HEK293 (cell line): ENCODE data around the gene CLDN1.

Experiments
- CTCF ChIA-PET: fragments of 350-600 bp; formaldehyde crosslinking; extraction: SDS; loops from one replicate; lab custom pipeline; 2021; ENCODE audit warnings: antibody characterized with exemption; lab: Yijun Ruan, JAX
- POLR2A ChIA-PET: fragments of 300-600 bp; formaldehyde crosslinking; extraction: SDS; loops from one replicate; lab custom pipeline; 2020; ENCODE audit warnings: antibody characterized with exemption, inconsistent platforms; lab: Yijun Ruan, JAX
- H3K27ac ChIP-seq: fragments of 200-500 bp; sonication (Bioruptor generic); 2 replicates; pipeline ENCODE4 v1.5.1; 2014; ENCODE audit warnings: low read depth, low read length, control low read depth, inconsistent platforms; ENCODE audit errors: extremely low read depth
- H3K36me3 ChIP-seq, 2 experiments: fragments of 200-500 bp in 1 of 2; sonication (Bioruptor generic) in 1 of 2; 1 replicate in 1 of 2; 2 replicates in 1 of 2; pipeline ENCODE4 v1.5.1; 2014 to 2017; ENCODE audit warnings: inconsistent platforms in 2 of 2, low read length in 2 of 2; ENCODE audit not compliant: control insufficient read depth in 2 of 2, insufficient read depth in 1 of 2
- H3K4me1 ChIP-seq: fragments of 200-500 bp; sonication (Bioruptor generic); 2 replicates; pipeline ENCODE4 v1.5.1; 2014; ENCODE audit warnings: mild to moderate bottlenecking, low read length, inconsistent platforms; ENCODE audit not compliant: control insufficient read depth, insufficient read depth
- H3K4me3 ChIP-seq: 2 replicates; pipeline ENCODE4 v1.5.1; 2011; ENCODE audit warnings: low read depth, mild to moderate bottlenecking, control low read depth, low read length, moderate library complexity
- H3K9me3 ChIP-seq: fragments of 200-500 bp; sonication (Bioruptor generic); 2 replicates; pipeline ENCODE4 v1.5.1; 2014; ENCODE audit warnings: low read depth, low read length, inconsistent platforms; ENCODE audit not compliant: control insufficient read depth, insufficient read depth
- CTCF ChIP-seq: fragments of 450-650 bp; formaldehyde crosslinking; IDR thresholded peaks from 2 replicates; pipeline ENCODE4 v1.5.1; 2016; ENCODE audit warnings: missing biosample characterization, missing genetic modification characterization
- HOXC10 ChIP-seq: sonication (generic); formaldehyde crosslinking; IDR thresholded peaks from 2 replicates; pipeline ENCODE4 v1.8.1; 2023; ENCODE audit warnings: mild to moderate bottlenecking, missing genetic modification reagents
- TRIM28 ChIP-seq: IDR thresholded peaks from 2 replicates; pipeline ENCODE4 v1.6.1; 2011; ENCODE audit warnings: low read length, control low read depth, borderline replicate concordance
- YY2 ChIP-seq: fragments of 450-650 bp; formaldehyde crosslinking; IDR thresholded peaks from 2 replicates; pipeline ENCODE4 v1.5.1; 2016; ENCODE audit warnings: missing biosample characterization, missing genetic modification characterization
- ZBTB26 ChIP-seq: fragments of 450-650 bp; formaldehyde crosslinking; optimal IDR thresholded peaks from 2 replicates; pipeline ENCODE3; 2016; ENCODE audit warnings: missing biosample characterization, mild to moderate bottlenecking, missing genetic modification characterization
- ZFP37 ChIP-seq: fragments of 450-650 bp; formaldehyde crosslinking; IDR thresholded peaks from 2 replicates; pipeline ENCODE4 v1.5.1; 2016; ENCODE audit warnings: missing biosample characterization, missing genetic modification characterization
- ZNF19 ChIP-seq: fragments of 450-650 bp; formaldehyde crosslinking; IDR thresholded peaks from 2 replicates; pipeline ENCODE4; 2016; ENCODE audit warnings: missing biosample characterization, missing genetic modification characterization, low read depth
- ZNF223 ChIP-seq: fragments of 450-650 bp; formaldehyde crosslinking; IDR thresholded peaks from 2 replicates; pipeline ENCODE4 v1.5.1; 2016; ENCODE audit warnings: missing biosample characterization, missing genetic modification characterization
- ZNF280C ChIP-seq: fragments of 450-650 bp; formaldehyde crosslinking; IDR thresholded peaks from 2 replicates; pipeline ENCODE4 v1.5.1; 2016; ENCODE audit warnings: missing biosample characterization, missing genetic modification characterization
- ZNF280D ChIP-seq: fragments of 450-650 bp; formaldehyde crosslinking; IDR thresholded peaks from 2 replicates; pipeline ENCODE4 v1.5.1; 2016; ENCODE audit warnings: missing biosample characterization, missing genetic modification characterization
- ZNF404 ChIP-seq: fragments of 450-650 bp; formaldehyde crosslinking; IDR thresholded peaks from 2 replicates; pipeline ENCODE4 v1.5.1; 2017; ENCODE audit warnings: missing biosample characterization, missing genetic modification characterization
- ZNF488 ChIP-seq: fragments of 450-650 bp; formaldehyde crosslinking; IDR thresholded peaks from 2 replicates; pipeline ENCODE4 v1.5.1; 2016; ENCODE audit warnings: missing biosample characterization, missing genetic modification characterization
- ZNF518A ChIP-seq: fragments of 450-650 bp; formaldehyde crosslinking; conservative IDR thresholded peaks from 2 replicates; pipeline ENCODE4 v1.5.1; 2016; ENCODE audit warnings: low read depth, missing biosample characterization, missing genetic modification characterization
- ZNF629 ChIP-seq: fragments of 450-650 bp; formaldehyde crosslinking; IDR thresholded peaks from 2 replicates; pipeline ENCODE4 v1.5.1; 2017; ENCODE audit warnings: missing biosample characterization, missing genetic modification characterization
- ZNF660 ChIP-seq: fragments of 450-650 bp; IDR thresholded peaks from 2 replicates; pipeline ENCODE4 v1.5.1; 2018; ENCODE audit warnings: missing biosample characterization, mild to moderate bottlenecking, missing genetic modification characterization

CLDN1 gene

GRCh38 chr3:190338717-190339116 lies 16.5 kb upstream of the CLDN1 start:
- Histone ChIP-seq H3K27ac (no peak overlapping the region), H3K4me1 (no peaks in the 10 kb centered on the region), H3K9me3 (no peaks in the 10 kb centered on the region), H3K4me3 (no peak overlapping the region), H3K36me3 (no peaks in the 10 kb centered on the region)
- ChIA-PET CTCF (interaction anchor here (1.4 to 1.7 kb wide), 3 partner anchors 10 to 17 kb away, joined by 3 to 5 read pairs (median 5); partner anchors contain the start of gene CLDN1), POLR2A (no interaction called here)
- TF ChIP-seq ZNF629 (tag by site-specific recombination) (no peak), YY2 (tag by site-specific recombination) (no peak), ZNF488 (tag by site-specific recombination) (no peak), ZFP37 (tag by site-specific recombination) (no peak), ZNF660 (tag by site-specific recombination) (no peak), ZNF19 (tag by site-specific recombination) (no peak)

- H3K4me1 ChIP-seq: no peaks in the 10 kb centered on the region
- TF ChIP-seq CTCF (no peak), ZNF404 (tag by site-specific recombination) (no peak), ZNF280C (no peak), ZNF223 (no peak), HOXC10 (no peak), ZBTB26 (tag by site-specific recombination) (no peak)
- TF ChIP-seq, all 188 proteins: peak for 0
- Histone ChIP-seq H3K27ac (no peak overlapping the region), H3K36me3 (no peaks in the 10 kb centered on the region), H3K4me3 (no peak overlapping the region), H3K9me3 (no peaks in the 10 kb centered on the region)
- ChIA-PET POLR2A (no interaction called here), CTCF (interaction anchor here (0.7 to 0.9 kb wide), 2 partner anchors 15 to 115 kb away, joined by 3 to 4 read pairs; partner anchors contain the start of gene CLDN1)
These were observed 15.1 kb upstream of the CLDN1 start for GRCh38 chr3:190337301-190337700.

- CTCF ChIA-PET: interaction anchor here (0.7 to 0.9 kb wide), 2 partner anchors 14 to 115 kb away, joined by 3 to 4 read pairs; partner anchors contain the start of gene CLDN1
- no peaks in the 10 kb centered on the region for H3K9me3 ChIP-seq
- TF ChIP-seq ZNF518A (tag by site-specific recombination) (no peak), TRIM28 (no peak), ZNF280D (tag by site-specific recombination) (no peak)
- TF ChIP-seq, all 188 proteins: peak for 0
- Histone ChIP-seq H3K36me3 (no peaks in the 10 kb centered on the region), H3K4me3 (no peak overlapping the region), H3K27ac (no peak overlapping the region), H3K4me1 (no peaks in the 10 kb centered on the region)
- POLR2A ChIA-PET: no interaction called here
These were observed 14.4 kb upstream of the CLDN1 start for GRCh38 chr3:190336516-190337189.
